Lower leg skin (tissue), 4 donors: ENCODE results near the gene TC2N. TPM values are rescaled to one million over a fixed set of nuclear protein-coding genes. Genes with fewer than 3 reads are reported as not detected.

Experiments used
- DNase-seq, 2 donors: peaks; one replicate each; pipeline ENCODE4 v3.0.0-alpha.2; 2019; ENCODE audit warnings: low spot score in 2 of 2
- H3K4me3 ChIP-seq: fragments of 200-600 bp; sonication (generic); 2 replicates; pipeline ENCODE4 v1.5.1; 2017; ENCODE audit warnings: mild to moderate bottlenecking, low read depth; ENCODE audit not compliant: poor library complexity, severe bottlenecking
- POLR2A ChIP-seq, 2 donors: fragments of 450-650 bp; IDR thresholded peaks; one replicate each; pipeline ENCODE4 v1.6.1; 2016 to 2017; ENCODE audit warnings: antibody characterized with exemption in 2 of 2, mild to moderate bottlenecking in 1 of 2, moderate library complexity in 1 of 2
- WGBS, 2 donors: methylation state at CpG; one replicate each; pipeline ENCODE4 v1.1.5; 2018; 5-methylcytosine and 5-hydroxymethylcytosine counted together
- intact Hi-C: fragments of 100-400 bp; cut with DNase I; formaldehyde crosslinking; loops from one replicate; pipeline ENCODE4 v1.15.0; 2023; ENCODE audit warnings: low total_unique reads
- total RNA-seq, 4 donors: library from RNA; depleted of rRNA; stranded (reverse); fragments of >200 nt; gene quantifications; one replicate each; pipeline ENCODE4 v1.1.0, GENCODE V29; 2016
- TF ChIP-seq, protein P1 (sequence below), 3 donors: fragments of 450-650 bp; IDR thresholded peaks; one replicate each; pipeline ENCODE4 v1.5.1; 2016; ENCODE audit warnings: antibody characterized with exemption in 3 of 3, mild to moderate bottlenecking in 3 of 3, moderate library complexity in 2 of 3

Gene TC2N
- total RNA-seq, 4 donors from 2014 or later = 31.6 to 40.9 (median 35.9) TPM

DNA sequence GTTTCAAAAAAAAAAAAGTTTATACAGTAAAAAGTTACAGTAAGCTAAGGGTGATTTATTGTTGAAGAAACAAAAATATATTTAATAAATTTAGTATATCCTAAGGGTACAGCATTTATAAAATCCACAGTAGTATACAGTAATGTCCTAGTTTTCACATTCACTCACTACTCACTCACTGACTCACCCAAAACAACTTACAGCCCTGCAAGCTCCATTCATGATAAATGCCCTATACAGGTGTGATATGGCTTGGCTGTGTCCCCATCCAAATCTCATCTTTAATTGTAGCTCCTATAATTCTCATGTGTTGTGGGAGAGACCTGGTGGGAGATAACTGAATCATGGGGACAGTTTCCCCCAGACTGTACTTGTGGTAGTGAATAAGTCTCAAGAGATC is 61.7 kb downstream of the TC2N start:
- intact Hi-C loops = no loop called here
- DNase-seq = no peak
- H3K4me3 ChIP-seq = no peak overlapping the region
- no peak for TF ChIP-seq POLR2A (IDR thresholded peaks at IDR 0.05)
- TF ChIP-seq, protein P1, sequence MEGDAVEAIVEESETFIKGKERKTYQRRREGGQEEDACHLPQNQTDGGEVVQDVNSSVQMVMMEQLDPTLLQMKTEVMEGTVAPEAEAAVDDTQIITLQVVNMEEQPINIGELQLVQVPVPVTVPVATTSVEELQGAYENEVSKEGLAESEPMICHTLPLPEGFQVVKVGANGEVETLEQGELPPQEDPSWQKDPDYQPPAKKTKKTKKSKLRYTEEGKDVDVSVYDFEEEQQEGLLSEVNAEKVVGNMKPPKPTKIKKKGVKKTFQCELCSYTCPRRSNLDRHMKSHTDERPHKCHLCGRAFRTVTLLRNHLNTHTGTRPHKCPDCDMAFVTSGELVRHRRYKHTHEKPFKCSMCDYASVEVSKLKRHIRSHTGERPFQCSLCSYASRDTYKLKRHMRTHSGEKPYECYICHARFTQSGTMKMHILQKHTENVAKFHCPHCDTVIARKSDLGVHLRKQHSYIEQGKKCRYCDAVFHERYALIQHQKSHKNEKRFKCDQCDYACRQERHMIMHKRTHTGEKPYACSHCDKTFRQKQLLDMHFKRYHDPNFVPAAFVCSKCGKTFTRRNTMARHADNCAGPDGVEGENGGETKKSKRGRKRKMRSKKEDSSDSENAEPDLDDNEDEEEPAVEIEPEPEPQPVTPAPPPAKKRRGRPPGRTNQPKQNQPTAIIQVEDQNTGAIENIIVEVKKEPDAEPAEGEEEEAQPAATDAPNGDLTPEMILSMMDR (IDR thresholded peaks at IDR 0.05) = no peak

DNA sequence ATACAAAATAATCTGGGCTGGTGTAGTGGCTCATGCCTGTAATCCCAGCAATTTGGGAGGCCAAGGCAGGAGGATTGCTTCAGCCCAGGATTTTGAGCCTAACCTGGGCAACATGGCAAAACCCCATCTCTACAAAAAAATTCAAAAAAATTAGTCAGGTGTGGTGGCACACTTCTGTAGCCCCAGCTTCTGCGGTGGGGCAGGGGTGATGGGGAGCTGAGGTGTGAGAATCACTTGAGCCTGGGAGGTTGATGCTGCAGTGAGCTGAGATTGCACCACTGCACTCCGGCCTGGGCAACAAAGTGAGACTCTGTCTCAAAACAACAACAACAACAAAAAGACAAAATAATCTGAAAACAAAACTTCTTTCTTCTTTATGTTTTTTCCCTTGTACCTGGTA is 66.0 kb downstream of the TC2N start:
- intact Hi-C loops = no loop called here
- H3K4me3 ChIP-seq = no peak overlapping the region
- DNase-seq = no peak
- WGBS, 2 donors = 92 to 98% methylated on average over 2 of the region's 2 CpGs
- no peak for TF ChIP-seq POLR2A (IDR thresholded peaks at IDR 0.05)
- TF ChIP-seq, protein P1 (IDR thresholded peaks at IDR 0.05) = no peak

DNA sequence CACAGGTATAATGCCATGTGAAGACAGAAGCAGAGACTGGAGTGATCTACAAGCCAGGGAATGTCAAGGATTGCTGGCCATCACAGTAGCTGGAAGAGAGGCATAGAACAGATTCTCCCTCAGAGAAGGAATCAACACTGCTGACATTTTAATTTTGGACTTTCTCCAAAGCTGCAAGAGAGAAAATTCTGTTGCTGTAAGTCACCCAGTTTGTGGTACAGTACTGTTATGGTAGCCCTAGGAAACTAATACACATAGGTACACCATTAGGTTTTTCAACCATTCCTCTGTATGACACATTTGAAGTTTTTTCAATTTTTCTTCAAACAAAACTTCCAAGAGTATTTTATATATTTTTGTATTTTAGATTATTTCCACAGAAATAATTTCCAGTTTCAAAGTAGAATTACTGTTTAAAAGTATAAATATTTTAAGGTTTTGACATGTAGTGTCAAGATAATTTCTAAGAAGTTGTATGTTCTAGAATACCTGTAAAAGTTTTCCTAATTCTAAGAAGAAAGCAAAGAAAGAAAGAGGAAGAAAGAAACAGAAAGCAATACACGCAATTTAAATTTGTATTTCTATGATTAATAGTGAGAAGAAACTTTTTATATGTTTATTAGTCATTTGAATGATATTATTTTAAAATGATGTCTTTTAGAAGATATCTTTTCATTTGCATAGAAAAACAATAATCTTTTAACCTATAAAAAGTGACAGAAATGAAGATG is 70.6 kb downstream of the TC2N start:
- TF ChIP-seq POLR2A (IDR thresholded peaks at IDR 0.05) = no peak
- TF ChIP-seq, protein P1 (IDR thresholded peaks at IDR 0.05) = no peak
- intact Hi-C loops = no loop called here

DNA sequence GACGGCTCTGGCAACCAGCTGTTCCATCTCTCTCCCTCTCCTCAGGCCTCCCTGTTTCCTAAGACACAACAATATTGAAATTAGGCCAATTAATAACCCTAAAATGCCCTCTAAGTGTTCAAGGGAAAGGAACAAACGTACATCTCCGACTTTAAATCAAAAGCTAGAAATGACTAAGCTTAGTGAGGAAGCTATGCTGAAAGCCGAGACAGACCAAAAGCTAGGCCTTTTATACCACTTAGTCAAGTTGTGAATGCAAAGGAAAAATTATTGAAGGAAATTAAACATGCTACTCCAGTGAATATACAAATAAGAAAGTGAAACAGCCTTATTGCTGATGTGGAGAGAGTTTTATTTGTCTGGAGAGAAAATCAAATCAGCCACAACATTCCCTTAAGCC is 73.6 kb downstream of the TC2N start:
- DNase-seq = no peak
- intact Hi-C loops = no loop called here
- TF ChIP-seq, protein P1 (IDR thresholded peaks at IDR 0.05) = no peak
- TF ChIP-seq POLR2A (IDR thresholded peaks at IDR 0.05) = no peak
- 90 to 94% methylated on average over 4 of the region's 4 CpGs for WGBS, 2 donors
- H3K4me3 ChIP-seq = no peak overlapping the region

More for the DNA sequence above, 70.6 kb downstream of the TC2N start:
- 94 to 95% methylated on average over 1 of the region's 1 CpG for WGBS, 2 donors
- no peak for DNase-seq
- H3K4me3 ChIP-seq = no peak overlapping the region

DNA sequence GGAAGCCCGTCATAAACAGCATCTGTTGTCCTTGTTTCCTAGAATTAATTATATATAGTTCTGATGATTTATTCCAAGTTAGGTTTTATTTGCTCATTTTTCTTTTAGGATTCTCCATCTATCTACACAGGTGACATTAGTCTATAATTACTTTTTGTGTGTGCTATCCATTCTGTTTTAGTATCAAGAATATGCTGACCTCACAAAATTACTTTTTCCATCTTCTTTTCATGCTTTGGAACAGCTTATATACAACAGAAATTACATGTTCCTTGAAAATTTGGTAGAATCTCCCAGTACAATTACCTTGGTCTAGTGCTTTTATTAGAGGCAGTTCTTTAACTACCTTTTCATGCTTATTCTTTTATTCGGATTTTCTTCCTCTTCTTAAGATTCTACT is 81.1 kb downstream of the TC2N start:
- intact Hi-C loops = no loop called here
- TF ChIP-seq, protein P1 (IDR thresholded peaks at IDR 0.05) = no peak
- TF ChIP-seq POLR2A (IDR thresholded peaks at IDR 0.05) = no peak
- WGBS, 2 donors = 92 to 95% methylated on average over 2 of the region's 2 CpGs
- DNase-seq = no peak
- H3K4me3 ChIP-seq = no peak overlapping the region

DNA sequence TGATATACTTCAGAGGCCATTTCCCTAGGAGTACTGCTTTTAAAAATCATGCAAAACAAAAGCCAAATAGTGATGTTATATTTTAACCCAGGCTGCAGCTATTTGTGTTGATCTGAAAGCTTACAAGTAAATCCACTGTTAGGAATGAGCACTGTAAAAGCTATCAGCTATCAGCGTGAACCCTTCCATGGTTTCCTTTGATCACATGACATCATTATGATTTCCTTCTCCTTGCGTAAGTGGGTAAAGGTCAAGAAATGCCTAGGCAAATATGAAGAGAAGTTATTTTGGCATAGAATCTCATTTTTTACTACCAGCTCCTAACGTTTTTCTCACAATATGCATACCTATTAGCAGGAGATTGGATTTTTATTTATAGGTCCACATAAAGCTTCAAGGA is 86.9 kb downstream of the TC2N start:
- WGBS, 2 donors = 56 to 68% methylated on average over 3 of the region's 3 CpGs
- no peak for DNase-seq
- intact Hi-C loops = no loop called here
- TF ChIP-seq, protein P1 (IDR thresholded peaks at IDR 0.05) = no peak
- TF ChIP-seq POLR2A (IDR thresholded peaks at IDR 0.05) = no peak
- H3K4me3 ChIP-seq = no peak overlapping the region
